ENCODE results near the gene CCDC85C. TPM values are rescaled to one million over a fixed set of nuclear protein-coding genes. Genes with fewer than 3 reads are reported as not detected.

The CCDC85C gene
- total RNA-seq, 1 donor from 2014 or later: 7.0 TPM

DNA sequence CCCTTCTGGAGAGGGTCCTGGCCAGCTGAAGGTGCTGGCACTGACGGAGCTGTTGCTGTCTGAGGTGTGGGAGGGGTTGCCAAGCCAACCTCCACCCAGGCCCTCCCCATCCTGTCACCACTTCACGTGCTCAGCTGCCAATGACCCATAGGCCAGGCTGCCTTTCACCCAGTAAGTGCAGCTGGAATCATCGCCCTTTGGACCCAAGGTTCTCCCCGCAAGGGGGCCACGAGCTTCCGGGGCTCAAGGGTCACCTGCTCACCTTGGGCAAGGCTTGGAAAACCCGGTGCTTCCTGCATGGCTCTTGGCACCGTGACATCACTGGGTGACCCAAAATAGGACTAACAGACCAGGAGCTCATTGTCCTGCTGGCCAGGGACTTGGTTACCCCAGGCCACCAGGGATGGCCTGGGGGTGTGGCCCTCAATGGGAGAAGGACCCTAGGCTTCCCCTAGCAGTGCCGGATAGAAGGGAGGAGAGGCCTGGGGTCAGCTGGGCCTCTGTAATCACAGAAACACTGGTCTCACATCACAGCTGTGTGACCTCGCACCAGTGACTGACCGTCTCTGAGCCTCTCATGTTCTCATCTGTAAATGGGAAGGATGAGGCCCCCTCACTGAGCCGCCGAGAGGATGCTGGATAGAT, 51.3 kb downstream of the CCDC85C start:
- Mint-ChIP-seq H3K4me3 (ENCODE audit: unreplicated experiment) (no peak overlapping the region), H3K4me1 (ENCODE audit: low read depth) (no peaks in the 10 kb centered on the region), H3K27me3 (ENCODE audit: low read depth) (no peaks in the 10 kb centered on the region), H3K27ac (ENCODE audit: unreplicated experiment) (no peak overlapping the region), H3K36me3 (ENCODE audit: low read depth) (no peaks in the 10 kb centered on the region), H3K9me3 (ENCODE audit: low read depth) (no peaks in the 10 kb centered on the region)
- DNase-seq (ENCODE audit: low spot score): no peak
- TF ChIP-seq, protein P1, sequence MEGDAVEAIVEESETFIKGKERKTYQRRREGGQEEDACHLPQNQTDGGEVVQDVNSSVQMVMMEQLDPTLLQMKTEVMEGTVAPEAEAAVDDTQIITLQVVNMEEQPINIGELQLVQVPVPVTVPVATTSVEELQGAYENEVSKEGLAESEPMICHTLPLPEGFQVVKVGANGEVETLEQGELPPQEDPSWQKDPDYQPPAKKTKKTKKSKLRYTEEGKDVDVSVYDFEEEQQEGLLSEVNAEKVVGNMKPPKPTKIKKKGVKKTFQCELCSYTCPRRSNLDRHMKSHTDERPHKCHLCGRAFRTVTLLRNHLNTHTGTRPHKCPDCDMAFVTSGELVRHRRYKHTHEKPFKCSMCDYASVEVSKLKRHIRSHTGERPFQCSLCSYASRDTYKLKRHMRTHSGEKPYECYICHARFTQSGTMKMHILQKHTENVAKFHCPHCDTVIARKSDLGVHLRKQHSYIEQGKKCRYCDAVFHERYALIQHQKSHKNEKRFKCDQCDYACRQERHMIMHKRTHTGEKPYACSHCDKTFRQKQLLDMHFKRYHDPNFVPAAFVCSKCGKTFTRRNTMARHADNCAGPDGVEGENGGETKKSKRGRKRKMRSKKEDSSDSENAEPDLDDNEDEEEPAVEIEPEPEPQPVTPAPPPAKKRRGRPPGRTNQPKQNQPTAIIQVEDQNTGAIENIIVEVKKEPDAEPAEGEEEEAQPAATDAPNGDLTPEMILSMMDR (IDR thresholded peaks at IDR 0.05): no peak

DNA sequence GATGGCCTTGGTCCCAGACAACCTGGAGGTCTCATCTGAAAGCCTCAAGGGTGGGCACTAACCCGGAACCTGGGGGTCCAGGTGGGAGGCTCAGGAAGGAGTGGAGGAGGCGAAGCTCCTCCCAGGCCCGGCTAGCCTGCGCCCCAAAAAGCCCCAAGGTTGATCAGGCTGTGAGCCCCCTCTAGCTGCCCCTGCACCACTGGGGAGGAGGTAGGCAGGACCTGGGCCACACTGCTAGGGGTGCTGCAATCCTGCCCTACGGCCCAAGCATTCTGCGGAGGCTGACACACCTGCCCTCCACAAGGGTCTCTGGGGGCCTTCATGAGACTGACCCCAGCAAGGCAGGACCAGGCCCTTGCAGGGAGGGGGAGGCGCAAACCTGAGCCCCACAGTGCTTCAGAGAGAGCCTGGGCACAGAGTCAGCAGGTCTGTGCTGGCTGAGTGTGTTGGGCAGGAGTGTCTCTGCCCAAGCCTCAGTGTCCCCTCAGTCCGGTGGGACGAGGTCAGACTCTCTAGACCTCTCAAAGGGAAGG, 51.9 kb downstream of the CCDC85C start:
- H3K27me3 Mint-ChIP-seq (ENCODE audit: low read depth): no peaks in the 10 kb centered on the region
- no peak for DNase-seq (ENCODE audit: low spot score)
- no peak overlapping the region for H3K27ac Mint-ChIP-seq (ENCODE audit: unreplicated experiment)
- no peaks in the 10 kb centered on the region for H3K4me1 Mint-ChIP-seq (ENCODE audit: low read depth)
- H3K36me3 Mint-ChIP-seq (ENCODE audit: low read depth): no peaks in the 10 kb centered on the region
- no peak overlapping the region for H3K4me3 Mint-ChIP-seq (ENCODE audit: unreplicated experiment)
- TF ChIP-seq, protein P1 (IDR thresholded peaks at IDR 0.05): no peak
- H3K9me3 Mint-ChIP-seq (ENCODE audit: low read depth): no peaks in the 10 kb centered on the region

DNA sequence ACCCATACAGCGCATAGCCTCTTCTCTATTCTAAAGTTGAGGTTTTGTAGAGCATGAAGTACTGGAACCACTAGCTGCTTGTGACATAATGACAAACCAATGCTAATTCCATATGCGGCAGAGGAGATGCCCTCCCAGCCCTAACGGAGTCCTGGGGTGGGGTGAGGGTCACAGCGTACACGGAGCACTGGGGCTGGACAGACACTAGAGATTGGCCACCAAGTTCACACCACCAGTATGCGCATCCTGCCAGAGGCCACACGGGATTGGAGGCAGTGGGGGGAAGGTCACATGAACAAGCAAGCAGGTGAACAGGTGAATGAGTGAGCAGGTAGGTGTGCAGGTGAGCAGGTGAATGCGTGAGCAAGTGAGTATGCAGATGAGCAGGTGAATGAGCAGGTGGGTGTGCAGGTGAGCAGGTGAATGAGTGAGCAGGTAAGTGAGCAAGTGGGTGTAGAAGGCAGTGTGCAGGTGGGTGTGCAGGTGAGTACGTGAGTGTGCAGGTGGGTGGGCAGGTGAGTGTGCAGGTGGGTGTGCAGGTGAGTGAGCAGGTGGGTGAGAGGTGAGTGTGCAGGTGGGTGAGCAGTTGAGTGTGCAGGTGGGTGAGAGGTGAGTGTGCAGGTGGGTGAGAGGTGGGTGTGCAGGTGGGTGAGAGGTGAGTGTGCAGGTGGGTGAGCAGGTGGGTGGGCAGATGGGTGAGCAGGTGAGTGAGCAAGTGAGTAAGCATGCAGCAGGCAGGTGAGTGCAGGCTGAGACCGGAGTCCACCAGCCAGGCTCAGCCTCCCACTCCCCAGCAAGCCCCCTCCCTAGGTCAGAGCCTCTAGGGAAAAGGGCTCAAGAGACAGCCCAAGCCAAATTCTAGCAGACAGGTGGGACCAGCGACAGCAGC, 52.7 kb downstream of the CCDC85C start:
- Mint-ChIP-seq H3K36me3 (ENCODE audit: low read depth) (no peaks in the 10 kb centered on the region), H3K4me1 (ENCODE audit: low read depth) (peaks cover 4% of the 10 kb centered on the region), H3K9me3 (ENCODE audit: low read depth) (no peaks in the 10 kb centered on the region), H3K27ac (ENCODE audit: unreplicated experiment) (no peak overlapping the region), H3K27me3 (ENCODE audit: low read depth) (no peaks in the 10 kb centered on the region), H3K4me3 (ENCODE audit: unreplicated experiment) (no peak overlapping the region)
- TF ChIP-seq, protein P1 (IDR thresholded peaks at IDR 0.05): no peak
- DNase-seq (ENCODE audit: low spot score): no peak

DNA sequence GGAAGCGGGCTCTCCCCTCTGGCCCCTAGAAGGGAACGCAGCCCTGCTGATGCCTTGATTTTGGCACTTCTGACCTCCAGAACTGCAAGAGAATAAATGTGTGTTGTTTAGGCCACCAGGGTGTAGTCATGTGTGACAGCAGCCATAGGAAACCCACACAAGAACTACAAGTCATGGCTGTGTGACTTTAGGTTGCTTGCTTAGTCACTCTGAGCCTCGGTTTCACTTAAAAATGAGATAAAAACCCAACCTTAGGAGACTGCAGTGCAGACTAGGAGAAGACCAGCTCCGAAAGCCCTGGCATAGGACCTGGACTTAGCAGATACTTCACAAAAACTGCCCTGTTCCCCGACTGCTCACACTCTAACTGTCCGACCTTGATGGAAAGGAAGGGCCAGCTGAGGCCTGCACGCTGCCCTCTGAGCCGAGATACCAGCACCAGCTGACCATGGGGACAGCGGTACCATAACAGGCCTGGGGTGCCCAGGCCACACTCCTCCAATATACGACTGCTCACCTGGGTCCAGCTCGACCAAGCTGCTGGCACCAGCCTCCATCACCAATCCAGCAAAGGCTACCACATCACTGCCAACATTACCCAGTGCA, 53.5 kb downstream of the CCDC85C start:
- no peak overlapping the region for H3K4me3 Mint-ChIP-seq (ENCODE audit: unreplicated experiment)
- peaks cover 8% of the 10 kb centered on the region for H3K4me1 Mint-ChIP-seq (ENCODE audit: low read depth)
- H3K27me3 Mint-ChIP-seq (ENCODE audit: low read depth): no peaks in the 10 kb centered on the region
- H3K36me3 Mint-ChIP-seq (ENCODE audit: low read depth): no peaks in the 10 kb centered on the region
- H3K27ac Mint-ChIP-seq (ENCODE audit: unreplicated experiment): no peak overlapping the region
- no peak for DNase-seq (ENCODE audit: low spot score)
- TF ChIP-seq, protein P1 (IDR thresholded peaks at IDR 0.05): no peak
- no peaks in the 10 kb centered on the region for H3K9me3 Mint-ChIP-seq (ENCODE audit: low read depth)

DNA sequence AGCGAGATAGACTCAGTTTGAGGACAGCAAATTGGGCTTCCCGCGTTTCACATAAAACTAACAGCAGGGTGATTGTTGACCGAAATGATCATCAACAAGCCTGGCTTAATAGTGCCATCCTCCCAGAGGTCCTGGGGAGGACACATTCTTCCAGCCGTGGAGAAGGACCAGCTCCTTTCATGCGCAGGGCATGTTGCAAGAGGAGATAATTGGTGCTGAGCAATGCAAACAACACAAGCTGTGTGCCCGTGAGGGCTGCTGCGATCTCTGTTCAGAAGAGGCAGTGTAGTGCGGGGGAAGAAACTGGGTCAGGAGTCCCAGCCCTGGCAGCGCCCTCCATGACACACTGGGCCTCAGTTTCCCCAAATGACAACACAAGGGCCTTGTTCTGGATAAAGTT, 54.3 kb downstream of the CCDC85C start:
- Mint-ChIP-seq H3K4me1 (ENCODE audit: low read depth) (peaks cover 12% of the 10 kb centered on the region), H3K27ac (ENCODE audit: unreplicated experiment) (no peak overlapping the region), H3K4me3 (ENCODE audit: unreplicated experiment) (no peak overlapping the region), H3K27me3 (ENCODE audit: low read depth) (no peaks in the 10 kb centered on the region), H3K9me3 (ENCODE audit: low read depth) (no peaks in the 10 kb centered on the region), H3K36me3 (ENCODE audit: low read depth) (no peaks in the 10 kb centered on the region)
- no peak for DNase-seq (ENCODE audit: low spot score)
- TF ChIP-seq, protein P1 (IDR thresholded peaks at IDR 0.05): no peak

Data from chondrocyte (in vitro differentiated cells).